Neural cell (in vitro differentiated cells): ENCODE results near the gene HIVEP3.

Source experiments
- EP300 ChIP-seq: fragments of 450-650 bp; conservative IDR thresholded peaks from 2 replicates; pipeline ENCODE4 v1.6.1; 2014; ENCODE audit warnings: antibody characterized with exemption, mild to moderate bottlenecking, moderate library complexity; ENCODE audit not compliant: poor library complexity, severe bottlenecking
- POLR2AphosphoS5 ChIP-seq: IDR thresholded peaks from 2 replicates; pipeline ENCODE4 v1.6.1; 2012
- REST ChIP-seq: IDR thresholded peaks from 2 replicates; pipeline ENCODE4 v1.6.1; 2012; ENCODE audit warnings: borderline replicate concordance
- TF ChIP-seq, protein P1 (sequence below): fragments of 450-650 bp; IDR thresholded peaks from 2 replicates; pipeline ENCODE4 v1.5.1; 2014; ENCODE audit warnings: antibody characterized with exemption, mild to moderate bottlenecking, moderate library complexity; ENCODE audit not compliant: poor library complexity, severe bottlenecking

DNA sequence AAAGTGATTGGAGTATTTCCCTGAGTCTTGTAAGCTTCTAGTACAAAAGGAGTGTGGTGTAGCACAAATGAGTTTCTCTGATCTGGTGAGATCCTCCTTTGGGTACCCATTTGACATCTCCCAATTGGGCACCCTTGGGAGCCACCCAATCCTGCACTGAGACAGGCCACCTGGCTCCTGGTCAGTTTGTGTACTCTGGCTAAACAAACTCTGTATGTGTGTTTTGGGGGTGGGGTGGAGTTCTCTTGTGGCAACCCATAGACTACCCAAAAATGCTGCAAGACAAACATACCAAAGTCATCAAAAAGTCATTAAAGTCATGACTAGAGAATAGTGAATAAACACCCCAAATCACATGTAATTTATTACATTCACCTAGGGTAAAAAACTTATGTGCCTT is 8.4 kb upstream of the HIVEP3 start:
- TF ChIP-seq, protein P1, sequence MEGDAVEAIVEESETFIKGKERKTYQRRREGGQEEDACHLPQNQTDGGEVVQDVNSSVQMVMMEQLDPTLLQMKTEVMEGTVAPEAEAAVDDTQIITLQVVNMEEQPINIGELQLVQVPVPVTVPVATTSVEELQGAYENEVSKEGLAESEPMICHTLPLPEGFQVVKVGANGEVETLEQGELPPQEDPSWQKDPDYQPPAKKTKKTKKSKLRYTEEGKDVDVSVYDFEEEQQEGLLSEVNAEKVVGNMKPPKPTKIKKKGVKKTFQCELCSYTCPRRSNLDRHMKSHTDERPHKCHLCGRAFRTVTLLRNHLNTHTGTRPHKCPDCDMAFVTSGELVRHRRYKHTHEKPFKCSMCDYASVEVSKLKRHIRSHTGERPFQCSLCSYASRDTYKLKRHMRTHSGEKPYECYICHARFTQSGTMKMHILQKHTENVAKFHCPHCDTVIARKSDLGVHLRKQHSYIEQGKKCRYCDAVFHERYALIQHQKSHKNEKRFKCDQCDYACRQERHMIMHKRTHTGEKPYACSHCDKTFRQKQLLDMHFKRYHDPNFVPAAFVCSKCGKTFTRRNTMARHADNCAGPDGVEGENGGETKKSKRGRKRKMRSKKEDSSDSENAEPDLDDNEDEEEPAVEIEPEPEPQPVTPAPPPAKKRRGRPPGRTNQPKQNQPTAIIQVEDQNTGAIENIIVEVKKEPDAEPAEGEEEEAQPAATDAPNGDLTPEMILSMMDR = no peak
- TF ChIP-seq REST (no peak), POLR2AphosphoS5 (no peak), EP300 (no peak)
